Peyer's patch (tissue), 4 donors: Measurements from ENCODE around the gene PSMD1. TPM values are rescaled to one million over a fixed set of nuclear protein-coding genes. Genes with fewer than 3 reads are reported as not detected.

Experiments used
- DNase-seq, 3 donors: peaks; one replicate each; pipeline ENCODE4 v3.0.0-alpha.2; 2017 to 2019
- H3K27ac ChIP-seq, 4 donors: fragments of 200-600 bp; sonication (generic); one replicate each; pipeline ENCODE4 v1.5.1; 2016 to 2019
- H3K27me3 ChIP-seq, 2 donors: fragments of 200-600 bp; sonication (generic); one replicate each; pipeline ENCODE4 v1.5.1; 2019
- H3K36me3 ChIP-seq, 3 donors: fragments of 200-600 bp; sonication (generic); one replicate each; pipeline ENCODE4 v1.5.1; 2016 to 2019
- H3K4me1 ChIP-seq, 4 donors: fragments of 200-600 bp; sonication (generic); one replicate each; pipeline ENCODE4 v1.5.1; 2016 to 2019
- H3K4me3 ChIP-seq, 4 donors: fragments of 200-600 bp; sonication (generic); 1 replicate in 3 of 4; 2 replicates in 1 of 4; pipeline ENCODE4 v1.5.1; 2016 to 2019; ENCODE audit warnings: mild to moderate bottlenecking in 1 of 4
- H3K9me3 ChIP-seq, 4 donors: fragments of 200-600 bp; sonication (generic); one replicate each; pipeline ENCODE4 v1.5.1; 2016 to 2019; ENCODE audit warnings: mild to moderate bottlenecking in 1 of 4
- CTCF ChIP-seq, 6 experiments: fragments of 450-650 bp in 4 of 6; fragments of 200-600 bp in 2 of 6; sonication (generic) in 1 of 6; IDR thresholded peaks; one replicate each; pipeline ENCODE4 v1.5.1; 2017 to 2019; ENCODE audit warnings: antibody characterized with exemption in 6 of 6, mild to moderate bottlenecking in 3 of 6, moderate library complexity in 1 of 6
- POLR2A ChIP-seq, 2 donors: fragments of 450-650 bp; IDR thresholded peaks; one replicate each; pipeline ENCODE4 v1.5.1; 2017; ENCODE audit warnings: antibody characterized with exemption in 2 of 2, mild to moderate bottlenecking in 2 of 2, moderate library complexity in 2 of 2
- total RNA-seq, 4 donors: library from RNA; depleted of rRNA; stranded (reverse); fragments of >200 nt; gene quantifications; one replicate each; pipeline ENCODE4 v1.1.0, GENCODE V29; 2016

Gene PSMD1
- total RNA-seq, 4 donors from 2014 or later = 89.1 to 116 (median 111) TPM

GRCh38 chr2:231011526-231011925 is 45.1 kb upstream of the PSMD1 start:
- H3K27me3 ChIP-seq = no peaks in the 10 kb centered on the region
- TF ChIP-seq POLR2A (IDR thresholded peaks at IDR 0.05) (no peak), CTCF (IDR thresholded peaks at IDR 0.05) (no peak)
- H3K4me1 ChIP-seq = no peaks in the 10 kb centered on the region
- no peak overlapping the region for H3K4me3 ChIP-seq
- H3K27ac ChIP-seq = no peak overlapping the region
- H3K9me3 ChIP-seq = no peaks in the 10 kb centered on the region
- no peak for DNase-seq
- no peaks in the 10 kb centered on the region for H3K36me3 ChIP-seq

- no peak for DNase-seq
- no peak for TF ChIP-seq CTCF (IDR thresholded peaks at IDR 0.05)
- no peak for TF ChIP-seq POLR2A (IDR thresholded peaks at IDR 0.05)
- no peak overlapping the region for H3K27ac ChIP-seq
- no peaks in the 10 kb centered on the region for H3K27me3 ChIP-seq
- no peaks in the 10 kb centered on the region for H3K4me1 ChIP-seq
- H3K36me3 ChIP-seq = no peaks in the 10 kb centered on the region
- no peaks in the 10 kb centered on the region for H3K9me3 ChIP-seq
- no peak overlapping the region for H3K4me3 ChIP-seq
Observed at GRCh38 chr2:231012463-231012862, 44.2 kb upstream of the PSMD1 start.

GRCh38 chr2:231013820-231014219 is 42.8 kb upstream of the PSMD1 start:
- H3K4me1 ChIP-seq = no peaks in the 10 kb centered on the region
- H3K27ac ChIP-seq = no peak overlapping the region
- H3K27me3 ChIP-seq = no peaks in the 10 kb centered on the region
- H3K36me3 ChIP-seq = no peaks in the 10 kb centered on the region
- TF ChIP-seq POLR2A (IDR thresholded peaks at IDR 0.05) = no peak
- TF ChIP-seq CTCF (IDR thresholded peaks at IDR 0.05) = no peak
- no peak overlapping the region for H3K4me3 ChIP-seq
- H3K9me3 ChIP-seq = no peaks in the 10 kb centered on the region
- DNase-seq = no peak

- TF ChIP-seq CTCF (IDR thresholded peaks at IDR 0.05) = no peak
- no peak for TF ChIP-seq POLR2A (IDR thresholded peaks at IDR 0.05)
- no peaks in the 10 kb centered on the region for H3K4me1 ChIP-seq
- no peak overlapping the region for H3K27ac ChIP-seq
- H3K4me3 ChIP-seq = no peak overlapping the region
- no peak for DNase-seq
- H3K36me3 ChIP-seq = no peaks in the 10 kb centered on the region
- H3K27me3 ChIP-seq = no peaks in the 10 kb centered on the region
- no peaks in the 10 kb centered on the region for H3K9me3 ChIP-seq
Observed at GRCh38 chr2:231015478-231015877, 41.2 kb upstream of the PSMD1 start.

GRCh38 chr2:231015926-231016325 is 40.7 kb upstream of the PSMD1 start:
- Histone ChIP-seq H3K27me3 (no peaks in the 10 kb centered on the region), H3K36me3 (no peaks in the 10 kb centered on the region), H3K4me3 (no peak overlapping the region), H3K9me3 (no peaks in the 10 kb centered on the region), H3K4me1 (no peaks in the 10 kb centered on the region), H3K27ac (no peak overlapping the region)
- TF ChIP-seq POLR2A (IDR thresholded peaks at IDR 0.05) = no peak
- no peak for TF ChIP-seq CTCF (IDR thresholded peaks at IDR 0.05)
- no peak for DNase-seq

GRCh38 chr2:231016566-231017230 is 40.0 kb upstream of the PSMD1 start:
- no peaks in the 10 kb centered on the region for H3K36me3 ChIP-seq
- H3K27me3 ChIP-seq = no peaks in the 10 kb centered on the region
- DNase-seq = no peak
- H3K4me3 ChIP-seq = no peak overlapping the region
- no peak for TF ChIP-seq CTCF (IDR thresholded peaks at IDR 0.05)
- no peak for TF ChIP-seq POLR2A (IDR thresholded peaks at IDR 0.05)
- no peak overlapping the region for H3K27ac ChIP-seq
- H3K9me3 ChIP-seq = no peaks in the 10 kb centered on the region
- H3K4me1 ChIP-seq = no peaks in the 10 kb centered on the region
